Measurements from ENCODE around the gene WNT3. TPM values are rescaled to one million over a fixed set of nuclear protein-coding genes. Genes with fewer than 3 reads are reported as not detected.

The WNT3 gene
- total and polyA plus RNA-seq, 11 donors, result 0.32 to 2.2 (median 1.2) TPM

DNA sequence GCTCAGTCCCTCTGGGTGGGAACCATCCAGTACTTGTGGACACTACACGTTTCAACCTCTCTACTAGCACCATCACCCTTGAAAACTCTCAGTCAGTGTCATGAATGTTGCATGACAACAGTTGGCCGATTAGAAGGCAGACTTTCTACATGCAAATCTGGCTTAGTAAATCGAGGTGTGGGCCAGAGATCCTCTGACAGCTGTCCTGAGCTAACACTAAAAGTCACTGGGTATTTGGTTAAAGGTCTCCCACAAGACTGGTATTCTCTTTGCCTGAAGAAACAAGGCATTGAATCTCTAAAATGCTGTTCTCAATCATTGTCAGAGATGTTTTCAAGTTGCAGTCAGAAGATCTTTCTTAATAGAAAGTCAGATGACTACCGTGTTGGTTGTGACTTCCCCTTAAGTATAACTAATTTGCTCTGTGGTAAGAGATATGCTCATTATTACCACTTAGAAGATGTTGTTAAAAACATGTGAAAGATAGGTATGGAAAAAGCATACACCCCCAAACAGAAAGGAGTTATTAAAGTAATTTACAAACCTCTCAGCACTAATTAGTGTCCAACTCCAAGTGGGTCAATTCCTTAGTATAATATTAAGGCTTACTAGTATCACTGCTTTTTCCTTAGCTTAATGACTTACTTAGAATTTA, 62.3 kb downstream of the WNT3 start:
- no peak for TF ChIP-seq POLR2A (IDR thresholded peaks at IDR 0.05)
- TF ChIP-seq, protein P1, sequence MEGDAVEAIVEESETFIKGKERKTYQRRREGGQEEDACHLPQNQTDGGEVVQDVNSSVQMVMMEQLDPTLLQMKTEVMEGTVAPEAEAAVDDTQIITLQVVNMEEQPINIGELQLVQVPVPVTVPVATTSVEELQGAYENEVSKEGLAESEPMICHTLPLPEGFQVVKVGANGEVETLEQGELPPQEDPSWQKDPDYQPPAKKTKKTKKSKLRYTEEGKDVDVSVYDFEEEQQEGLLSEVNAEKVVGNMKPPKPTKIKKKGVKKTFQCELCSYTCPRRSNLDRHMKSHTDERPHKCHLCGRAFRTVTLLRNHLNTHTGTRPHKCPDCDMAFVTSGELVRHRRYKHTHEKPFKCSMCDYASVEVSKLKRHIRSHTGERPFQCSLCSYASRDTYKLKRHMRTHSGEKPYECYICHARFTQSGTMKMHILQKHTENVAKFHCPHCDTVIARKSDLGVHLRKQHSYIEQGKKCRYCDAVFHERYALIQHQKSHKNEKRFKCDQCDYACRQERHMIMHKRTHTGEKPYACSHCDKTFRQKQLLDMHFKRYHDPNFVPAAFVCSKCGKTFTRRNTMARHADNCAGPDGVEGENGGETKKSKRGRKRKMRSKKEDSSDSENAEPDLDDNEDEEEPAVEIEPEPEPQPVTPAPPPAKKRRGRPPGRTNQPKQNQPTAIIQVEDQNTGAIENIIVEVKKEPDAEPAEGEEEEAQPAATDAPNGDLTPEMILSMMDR (IDR thresholded peaks at IDR 0.05), result no peak
- Histone ChIP-seq H3K4me3 (no peak overlapping the region), H3K4me1 (no peaks in the 10 kb centered on the region), H3K36me3 (peaks cover 0 to 86% (median 55%) of the 10 kb centered on the region in 9 donors), H3K27ac (no peak overlapping the region), H3K9me3 (no peaks in the 10 kb centered on the region), H3K27me3 (no peaks in the 10 kb centered on the region)
- intact Hi-C loops (cut with DNase I), result no loop called here
- no peak for DNase-seq
- WGBS, 4 donors, result 82 to 86% (median 86%) methylated on average over 4 of the region's 4 CpGs
- ATAC-seq, result no peak

DNA sequence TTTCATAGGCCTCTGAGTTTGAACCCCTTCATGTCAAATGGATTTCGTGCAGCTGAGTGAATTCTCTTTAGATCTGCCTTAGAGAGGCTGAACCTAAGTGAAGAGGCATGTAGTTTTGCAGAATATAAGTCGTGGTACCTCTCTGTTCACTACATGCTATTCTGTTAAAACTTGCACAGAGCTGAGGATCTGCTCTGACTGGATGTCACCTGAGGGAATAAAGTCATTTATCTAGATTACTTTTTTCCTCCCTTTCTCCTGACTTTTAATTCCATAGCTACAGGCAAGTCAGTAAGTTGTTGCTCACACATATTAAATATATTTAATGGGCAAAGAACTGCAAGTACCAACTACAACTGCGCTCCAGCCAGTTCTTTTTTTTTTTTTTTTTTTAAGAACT, 64.7 kb downstream of the WNT3 start:
- 89 to 98% (median 95%) methylated on average over 3 of the region's 3 CpGs for WGBS, 4 donors

DNA sequence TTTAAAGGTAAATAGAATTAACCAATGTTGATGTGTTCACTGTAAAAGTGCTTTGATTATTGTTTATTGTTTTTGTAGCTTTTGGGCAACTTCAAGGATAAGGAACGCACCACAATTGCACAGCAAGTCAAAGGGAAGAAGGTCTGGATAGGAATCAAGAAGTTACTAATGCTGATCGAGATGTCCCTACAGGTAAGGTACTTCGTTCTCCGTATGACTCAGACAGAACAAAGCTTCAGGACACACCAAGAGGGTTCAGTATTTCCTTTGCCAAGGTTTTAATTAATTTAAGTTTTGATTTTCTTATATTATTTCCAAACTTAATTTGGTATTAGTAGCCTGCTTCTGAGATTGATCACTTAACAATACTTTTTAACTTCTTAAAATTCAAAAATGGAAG, 67.1 kb downstream of the WNT3 start:
- Histone ChIP-seq H3K4me3 (no peak overlapping the region), H3K27me3 (no peaks in the 10 kb centered on the region), H3K4me1 (no peaks in the 10 kb centered on the region), H3K27ac (no peak overlapping the region), H3K9me3 (no peaks in the 10 kb centered on the region), H3K36me3 (peaks cover 0 to 70% (median 64%) of the 10 kb centered on the region in 9 donors)
- DNase-seq (no peak), ATAC-seq (no peak)
- intact Hi-C loops (cut with DNase I), result no loop called here
- no peak for TF ChIP-seq POLR2A (IDR thresholded peaks at IDR 0.05)
- TF ChIP-seq, protein P1 (IDR thresholded peaks at IDR 0.05), result no peak
- WGBS, 4 donors, result 94 to 99% (median 97%) methylated on average over 4 of the region's 4 CpGs

More for the DNA sequence above, 64.7 kb downstream of the WNT3 start:
- no peak overlapping the region for H3K27ac ChIP-seq
- no peak overlapping the region for H3K4me3 ChIP-seq
- intact Hi-C loops (cut with DNase I), result loop anchor here in 1 of 10 donors (2.0 kb wide), 1 partner anchor 13 kb away; no protein-coding TSS in a partner anchor
- no peak for DNase-seq
- TF ChIP-seq, protein P1 (IDR thresholded peaks at IDR 0.05), result no peak
- no peak for TF ChIP-seq POLR2A (IDR thresholded peaks at IDR 0.05)
- no peak for ATAC-seq
- H3K27me3 ChIP-seq, result no peaks in the 10 kb centered on the region
- no peaks in the 10 kb centered on the region for H3K9me3 ChIP-seq
- peaks cover 0 to 93% (median 71%) of the 10 kb centered on the region in 9 donors for H3K36me3 ChIP-seq
- no peaks in the 10 kb centered on the region for H3K4me1 ChIP-seq

DNA sequence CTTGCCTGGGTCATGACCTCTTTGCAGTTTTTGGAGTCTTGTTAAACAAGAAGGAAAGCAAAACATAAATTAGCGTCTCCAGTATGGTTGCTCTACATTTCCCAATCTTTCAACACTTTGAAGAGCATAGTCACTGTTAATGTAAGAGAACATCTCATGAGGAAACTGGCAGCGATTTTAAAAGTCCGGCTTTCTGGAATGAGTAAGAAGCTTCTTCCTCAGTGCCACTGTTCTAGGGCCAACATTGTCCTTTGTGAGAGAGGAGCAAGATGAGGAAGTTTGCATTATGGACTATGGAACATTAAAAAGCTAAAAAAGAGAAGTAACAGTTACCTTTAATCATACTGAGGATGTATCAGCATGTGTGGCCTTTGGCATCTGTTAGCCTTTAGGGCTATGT, 73.1 kb downstream of the WNT3 start:
- Histone ChIP-seq H3K9me3 (no peaks in the 10 kb centered on the region), H3K27ac (no peak overlapping the region), H3K4me3 (no peak overlapping the region), H3K36me3 (peaks cover 0 to 15% (median 8%) of the 10 kb centered on the region in 9 donors), H3K27me3 (no peaks in the 10 kb centered on the region), H3K4me1 (peaks cover 0 to 10% (median 0%) of the 10 kb centered on the region in 12 donors)
- intact Hi-C loops (cut with DNase I), result loop anchor here in 1 of 10 donors (2.0 kb wide), 1 partner anchor 17 kb away; no protein-coding TSS in a partner anchor
- whole genome bisulfite sequencing, 4 donors, result 88 to 94% (median 92%) methylated on average over 3 of the region's 3 CpGs
- TF ChIP-seq POLR2A (IDR thresholded peaks at IDR 0.05), result no peak
- TF ChIP-seq, protein P1 (IDR thresholded peaks at IDR 0.05), result no peak
- DNase-seq, result no peak
- ATAC-seq, result no peak

All from heart left ventricle (tissue), 16 donors.